SK-N-DZ (cell line): ENCODE measurements around the gene PDE1C.

Experiments used
- DNase-seq: peaks from one replicate; pipeline ENCODE4 v3.0.0-alpha.2; 2015; ENCODE audit warnings: low spot score

PDE1C gene

DNA sequence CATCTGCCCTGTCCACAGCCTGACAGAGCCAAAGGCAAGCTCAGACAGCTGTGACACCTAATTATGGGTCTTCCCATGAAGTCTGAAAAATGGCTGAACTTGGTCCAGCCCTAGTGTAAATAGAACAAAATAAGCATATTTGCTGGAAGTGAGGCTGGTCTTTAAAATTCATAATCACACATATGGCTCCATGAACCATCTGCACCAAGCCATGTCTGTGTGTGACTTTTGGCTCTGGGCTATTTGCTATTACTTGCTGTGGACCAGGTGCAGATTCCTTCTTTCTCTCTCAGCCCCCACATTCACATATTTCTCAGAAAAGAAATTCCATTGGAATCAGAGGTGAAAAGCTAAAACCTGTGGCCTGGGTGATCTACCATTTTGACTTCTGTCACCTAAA is 175.9 kb downstream of the PDE1C start:
- DNase-seq, result no peak

DNA sequence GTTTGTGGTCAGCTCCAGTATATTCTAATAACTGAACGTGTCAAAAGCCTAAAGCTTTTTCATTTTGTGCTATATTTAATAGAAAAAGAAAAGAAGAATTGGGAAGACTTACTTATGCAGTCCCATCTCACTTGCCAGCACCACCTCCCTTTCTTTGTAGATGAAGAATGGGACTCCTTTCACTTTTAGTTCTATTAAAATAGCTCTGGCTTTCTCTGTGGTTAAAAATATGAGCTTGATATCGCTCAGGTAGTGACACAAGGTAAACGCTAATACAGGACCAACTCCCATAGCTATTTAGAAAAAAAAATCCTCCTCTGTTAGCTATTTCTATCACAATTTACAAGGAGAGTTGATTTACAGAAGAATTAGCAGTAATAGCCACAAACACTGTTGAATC is 176.8 kb downstream of the PDE1C start:
- DNase-seq, result no peak

DNA sequence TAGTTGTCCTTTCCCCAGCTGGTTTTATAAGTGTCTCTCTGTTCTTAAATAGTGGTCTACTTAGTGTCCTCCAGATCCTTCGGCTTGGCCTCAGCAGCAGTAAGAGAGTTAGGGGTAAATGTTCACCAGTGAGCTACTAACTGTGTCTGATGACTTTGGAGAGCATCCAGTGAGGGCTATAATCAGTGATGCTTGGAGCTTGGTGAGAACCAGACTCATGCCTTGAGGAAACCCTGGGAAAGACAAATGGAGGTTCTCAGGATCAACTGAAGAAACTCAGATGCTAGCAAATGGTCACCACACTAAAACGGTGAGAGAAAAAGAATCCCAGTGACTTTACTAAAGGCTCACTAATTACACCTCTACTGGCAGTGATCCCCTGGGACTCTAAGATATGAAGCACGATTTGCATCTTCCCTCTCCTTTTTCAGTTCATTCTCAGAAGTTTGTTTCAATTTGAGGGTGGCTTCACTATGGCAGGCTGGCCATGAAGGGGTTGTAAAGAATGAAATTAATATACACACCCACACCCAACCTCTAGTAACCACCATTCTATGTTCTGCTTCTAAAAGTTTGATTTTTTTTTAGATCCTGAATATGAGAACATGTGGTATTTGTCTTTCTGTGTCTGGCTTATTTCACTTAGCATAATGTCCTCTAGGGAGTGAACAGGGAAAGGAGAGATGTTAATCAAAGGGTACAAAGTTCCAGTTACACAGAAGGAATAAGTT is 177.9 kb downstream of the PDE1C start:
- no peak for DNase-seq

- no peak for DNase-seq
Observed at GRCh38 chr7:31890766-31891165, 179.4 kb downstream of the PDE1C start.

DNA sequence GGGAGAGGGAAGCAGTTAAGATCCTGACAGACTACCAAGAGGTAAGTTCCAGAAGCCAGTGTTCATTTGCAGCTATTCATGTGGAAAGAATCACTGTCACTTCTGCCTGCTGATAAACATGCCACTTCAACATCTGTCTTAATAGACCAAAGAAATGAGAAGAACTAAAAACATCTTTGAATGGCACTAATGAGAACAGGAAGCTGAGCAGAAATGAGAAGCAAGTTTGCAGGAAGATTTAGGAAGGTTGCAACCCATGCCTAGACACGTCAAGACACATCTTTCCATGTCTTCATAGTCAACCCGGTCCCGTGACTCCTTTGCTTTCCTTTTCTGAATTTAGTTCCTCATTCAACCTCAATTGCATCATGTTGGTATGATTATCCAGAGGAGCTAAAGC is 180.0 kb downstream of the PDE1C start:
- DNase-seq, result no peak

GRCh38 chr7:31887006-31887405 is 183.2 kb downstream of the PDE1C start:
- no peak for DNase-seq

- DNase-seq, result no peak
Observed at GRCh38 chr7:31885171-31885570, 185.0 kb downstream of the PDE1C start.

DNA sequence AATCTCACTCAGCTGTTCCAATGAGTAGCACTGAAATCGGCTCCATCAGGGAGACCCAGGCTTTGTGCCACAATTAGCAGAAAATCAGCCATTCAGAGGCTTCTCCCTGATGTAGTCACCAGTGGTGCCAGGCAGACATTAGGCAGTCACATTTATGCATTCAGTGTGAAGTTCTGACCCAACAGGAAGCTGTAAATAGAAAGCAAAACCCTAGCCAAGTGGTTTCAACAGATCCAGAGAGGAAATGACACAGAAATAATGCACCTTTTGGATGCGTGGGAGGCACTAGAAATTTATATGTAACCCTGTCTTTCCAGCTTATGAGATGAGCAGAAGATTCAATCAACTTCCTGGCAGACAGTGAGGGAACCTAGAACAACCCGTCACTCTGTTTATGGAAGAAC is 186.4 kb downstream of the PDE1C start:
- no peak for DNase-seq

GRCh38 chr7:31882187-31882586 is 188.0 kb downstream of the PDE1C start:
- no peak for DNase-seq

- no peak for DNase-seq
Observed at GRCh38 chr7:31878875-31879274, 191.3 kb downstream of the PDE1C start.

- no peak for DNase-seq
Observed at GRCh38 chr7:31875424-31875823, 194.8 kb downstream of the PDE1C start.

GRCh38 chr7:31874631-31875386 is 195.4 kb downstream of the PDE1C start:
- no peak for DNase-seq

DNA sequence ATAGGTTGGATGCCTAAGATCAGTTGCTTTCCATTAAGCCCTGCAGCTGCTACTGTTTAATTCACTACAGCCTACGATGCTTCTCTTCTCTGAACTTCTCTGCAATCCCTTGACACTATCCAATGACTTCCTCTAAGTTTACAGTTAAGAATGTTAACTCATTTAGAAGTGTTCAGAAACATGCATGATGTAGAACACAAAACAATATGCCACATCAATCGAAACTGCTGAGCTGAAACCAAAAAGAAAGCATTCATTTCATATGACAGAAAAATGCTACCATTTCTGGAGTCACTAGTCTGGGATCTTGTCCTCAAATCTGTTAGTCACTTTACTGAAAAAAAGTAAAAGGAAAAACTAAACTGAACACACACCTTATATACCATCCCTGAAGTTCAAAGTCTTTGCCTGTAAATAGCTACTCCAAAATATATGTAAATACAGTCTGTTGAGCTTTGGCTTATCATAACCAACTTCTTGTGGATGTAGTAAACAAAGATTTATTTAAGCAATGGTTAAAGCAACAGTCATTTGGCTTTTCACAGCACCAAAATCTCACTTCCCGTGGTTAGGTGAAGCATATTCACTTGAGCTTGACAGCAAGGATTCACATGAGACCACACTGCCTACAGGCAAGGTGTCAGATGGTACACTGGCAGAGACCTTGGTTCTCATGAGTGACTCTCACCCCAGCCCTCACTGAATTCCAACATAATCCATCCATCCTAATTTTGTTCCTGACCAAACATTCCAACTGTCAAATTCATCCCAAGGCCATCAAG is 196.2 kb downstream of the PDE1C start:
- DNase-seq, result no peak

- no peak for DNase-seq
Observed at GRCh38 chr7:31872545-31873370, 197.4 kb downstream of the PDE1C start.

GRCh38 chr7:31864646-31865045 is 205.6 kb downstream of the PDE1C start:
- no peak for DNase-seq

- no peak for DNase-seq
Observed at GRCh38 chr7:31860925-31861324, 209.3 kb downstream of the PDE1C start.

DNA sequence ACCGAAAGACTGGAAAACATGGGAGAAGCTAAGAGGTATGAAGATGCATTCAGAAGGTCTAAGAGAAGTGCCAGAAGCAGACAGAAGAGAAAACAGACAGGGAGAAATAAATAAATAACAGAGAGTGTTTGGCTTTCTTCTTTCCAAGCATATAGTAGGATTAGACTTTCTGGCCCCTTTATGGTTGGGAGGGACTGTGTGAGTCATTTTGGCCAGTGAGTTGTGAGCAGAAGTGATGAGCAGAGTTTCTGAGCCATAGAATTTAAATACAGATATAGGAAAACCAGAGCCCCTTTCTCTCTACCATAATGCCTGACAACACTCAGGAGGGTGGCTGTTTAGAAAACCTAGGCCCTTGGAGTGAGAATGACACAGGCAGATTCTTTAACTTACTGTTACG is 212.2 kb downstream of the PDE1C start:
- no peak for DNase-seq

DNA sequence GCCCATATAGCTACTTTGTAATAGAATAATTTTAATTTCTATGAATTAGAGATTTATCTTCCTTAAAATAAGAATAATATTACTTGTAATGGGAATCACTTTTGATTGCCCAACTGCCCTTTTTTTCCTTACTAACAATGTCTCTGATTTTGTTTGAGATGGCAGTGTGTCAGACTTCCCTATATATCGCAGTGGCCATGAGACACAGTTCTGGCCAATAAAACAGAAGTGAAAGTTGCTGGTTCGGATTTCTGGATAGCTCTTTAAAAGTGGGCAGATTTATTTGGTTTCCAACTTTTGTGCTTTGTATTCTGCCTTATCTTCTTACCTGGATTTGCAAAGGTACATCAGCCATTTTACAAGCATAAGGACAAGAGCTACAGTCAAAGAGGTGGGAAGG is 213.0 kb downstream of the PDE1C start:
- DNase-seq, result no peak

GRCh38 chr7:31856337-31856736 is 213.9 kb downstream of the PDE1C start:
- no peak for DNase-seq

DNA sequence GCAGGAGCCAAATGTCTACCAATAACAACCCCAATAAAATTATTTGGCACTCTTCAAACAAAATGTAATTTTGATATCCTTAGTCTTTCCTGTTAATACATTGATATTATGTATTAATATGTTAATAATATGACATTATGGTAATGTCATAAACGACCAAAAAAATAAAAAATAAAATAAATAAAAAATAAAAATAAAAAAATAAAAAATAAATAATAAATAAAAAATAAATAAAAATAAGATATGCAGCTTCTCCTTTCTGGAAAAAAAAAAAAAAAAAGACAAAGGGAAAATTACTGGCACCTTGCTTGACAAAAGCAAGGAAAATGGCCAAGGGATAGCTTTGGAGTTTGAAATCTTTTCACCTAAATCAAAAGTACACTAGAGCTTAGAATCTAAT is 214.7 kb downstream of the PDE1C start:
- no peak for DNase-seq

- no peak for DNase-seq
Observed at GRCh38 chr7:31853380-31853779, 216.8 kb downstream of the PDE1C start.

DNA sequence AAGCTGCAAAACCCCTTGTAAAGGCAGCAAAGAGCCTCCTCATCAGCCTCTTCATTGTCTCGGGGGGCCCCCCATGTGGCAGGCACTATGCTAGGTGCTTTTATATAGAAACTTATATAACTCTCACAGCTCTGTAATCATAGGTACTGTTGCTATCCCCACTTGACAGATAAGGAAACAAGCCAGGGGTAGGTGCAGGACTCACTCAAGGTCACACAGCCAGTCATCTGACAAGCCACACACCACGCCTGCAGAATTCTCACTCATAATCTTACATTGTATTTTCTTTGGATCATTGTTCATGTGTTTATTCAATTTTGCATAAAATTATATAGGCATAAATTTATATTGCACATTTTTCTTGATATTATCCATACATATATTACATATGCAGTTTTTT is 217.7 kb downstream of the PDE1C start:
- no peak for DNase-seq
